B cell (primary cell): ENCODE measurements around the gene WDR12. TPM values are rescaled to one million over a fixed set of nuclear protein-coding genes. Genes with fewer than 3 reads are reported as not detected.

Experiments
- ATAC-seq: fragments of 200-7000 bp; cut with Tn5 transposase; one replicate; pipeline ENCODE4 v1.10.0; 2021; ENCODE audit warnings: low read depth, mild to moderate bottlenecking, moderate number of reproducible peaks, moderate library complexity
- CTCF ChIA-PET: fragments of 350-600 bp; sonication (Branson Sonifier 250); formaldehyde crosslinking; loops from one replicate; lab custom pipeline; 2021; ENCODE audit warnings: antibody characterized with exemption, inconsistent platforms; lab: Charles Lee
- POLR2A ChIA-PET: fragments of 350-600 bp; sonication (Branson Sonifier 250); formaldehyde crosslinking; loops from one replicate; lab custom pipeline; 2021; ENCODE audit warnings: antibody characterized with exemption; lab: Charles Lee
- DNase-seq: peaks from one replicate; pipeline ENCODE4 v3.0.0; 2013
- H2AFZ ChIP-seq: 2 replicates; pipeline ENCODE4 v1.6.1; 2012; ENCODE audit warnings: mild to moderate bottlenecking, low read depth, low read length; ENCODE audit not compliant: insufficient read depth, poor library complexity, severe bottlenecking
- H3K27ac ChIP-seq, 2 donors: 1 replicate in 1 of 2; 2 replicates in 1 of 2; pipeline ENCODE4 v1.5.1; 2012 to 2013; ENCODE audit warnings: low read length in 2 of 2, mild to moderate bottlenecking in 2 of 2, moderate library complexity in 1 of 2
- H3K27me3 ChIP-seq, 4 experiments: fragments of 200-600 bp in 1 of 4; sonication (generic) in 1 of 4; replicated peaks in 1 of 4; 1 replicate in 2 of 4; 2 replicates in 2 of 4; pipeline versions ENCODE4 v1.6.1 to v1.7.0; 2013 to 2016; ENCODE audit warnings: low read length in 3 of 4, mild to moderate bottlenecking in 2 of 4, mixed read lengths in 1 of 4, moderate library complexity in 1 of 4; ENCODE audit not compliant: insufficient read depth in 4 of 4, control insufficient read depth in 3 of 4; ENCODE audit errors: control extremely low read depth in 1 of 4
- H3K36me3 ChIP-seq, 2 experiments: replicated peaks in 1 of 2; 1 replicate in 1 of 2; 2 replicates in 1 of 2; pipeline versions ENCODE4 v1.6.1 to v1.7.1; 2013; ENCODE audit warnings: low read length in 1 of 2; ENCODE audit not compliant: insufficient read depth in 2 of 2, control insufficient read depth in 1 of 2; ENCODE audit errors: control extremely low read depth in 1 of 2, extremely low read depth in 1 of 2
- H3K4me1 ChIP-seq, 2 donors: fragments of 200-600 bp in 1 of 2; sonication (generic) in 1 of 2; 1 replicate in 1 of 2; 2 replicates in 1 of 2; pipeline versions ENCODE4 v1.5.1 to v1.6.1; 2013 to 2017; ENCODE audit warnings: low read length in 2 of 2; ENCODE audit not compliant: control insufficient read depth in 2 of 2, insufficient read depth in 2 of 2
- H3K4me2 ChIP-seq: replicated peaks from 2 replicates; pipeline ENCODE3; 2012; ENCODE audit warnings: mild to moderate bottlenecking, low read depth, low read length; ENCODE audit not compliant: poor library complexity, severe bottlenecking
- H3K4me3 ChIP-seq, 5 experiments: fragments of 200-600 bp in 1 of 5; sonication (generic) in 1 of 5; 1 replicate in 3 of 5; 2 replicates in 2 of 5; pipeline versions ENCODE4 v1.5.1 to v1.7.0; 2011 to 2016; ENCODE audit warnings: low read length in 4 of 5, mild to moderate bottlenecking in 4 of 5, low read depth in 2 of 5, control low read depth in 1 of 5, moderate library complexity in 1 of 5; ENCODE audit not compliant: insufficient read depth in 1 of 5; ENCODE audit errors: control extremely low read depth in 1 of 5, extremely low read depth in 1 of 5
- H3K79me2 ChIP-seq: fragments of 200-600 bp; sonication (generic); one replicate; pipeline ENCODE4 v1.6.0; 2016; ENCODE audit warnings: low read length; ENCODE audit not compliant: control insufficient read depth, insufficient read depth
- H3K9ac ChIP-seq: fragments of 200-600 bp; sonication (generic); 2 replicates; pipeline ENCODE4 v1.6.1; 2017; ENCODE audit warnings: mild to moderate bottlenecking, low read length, moderate library complexity
- H3K9me3 ChIP-seq, 3 donors: one replicate each; pipeline versions ENCODE4 v1.6.1 to v1.7.1; 2013; ENCODE audit warnings: low read length in 2 of 3; ENCODE audit not compliant: control insufficient read depth in 2 of 3, insufficient read depth in 1 of 3; ENCODE audit errors: control extremely low read depth in 1 of 3
- H4K20me1 ChIP-seq: 2 replicates; pipeline ENCODE4 v1.6.0; 2012; ENCODE audit warnings: mild to moderate bottlenecking, low read length; ENCODE audit not compliant: insufficient read depth, control insufficient read depth, poor library complexity, severe bottlenecking
- H3K27ac Mint-ChIP-seq: one replicate; pipeline ENCODE4 v1.8.0; 2021; ENCODE audit warnings: mixed read lengths
- H3K27me3 Mint-ChIP-seq: one replicate; pipeline ENCODE4 v1.8.0; 2021; ENCODE audit warnings: mixed read lengths
- H3K4me1 Mint-ChIP-seq: one replicate; pipeline ENCODE4 v1.8.0; 2021; ENCODE audit warnings: mixed read lengths
- H3K4me3 Mint-ChIP-seq: one replicate; pipeline ENCODE4 v1.8.0; 2021; ENCODE audit warnings: mixed read lengths
- H3K9me3 Mint-ChIP-seq: one replicate; pipeline ENCODE4 v1.8.0; 2022; ENCODE audit warnings: mixed read lengths; ENCODE audit not compliant: insufficient read depth
- CTCF ChIP-seq: fragments of 200-600 bp; IDR thresholded peaks from one replicate; pipeline ENCODE4 v1.8.0; 2022; ENCODE audit warnings: antibody characterized with exemption, mild to moderate bottlenecking
- EZH2 ChIP-seq: IDR thresholded peaks from 2 replicates; pipeline ENCODE4 v1.6.1; 2012; ENCODE audit warnings: borderline replicate concordance, low read depth, mild to moderate bottlenecking, moderate library complexity, low read length; ENCODE audit not compliant: insufficient read depth, poor library complexity, severe bottlenecking
- WGBS: methylation state at CpG from one replicate; pipeline ENCODE4 v1.1.5; 2013; ENCODE audit warnings: missing lambda C conversion rate; ENCODE audit not compliant: insufficient coverage; 5-methylcytosine and 5-hydroxymethylcytosine counted together
- intact Hi-C: fragments of 100-400 bp; cut with micrococcal nuclease; formaldehyde crosslinking; loops from one replicate; pipeline ENCODE4 v1.10.0; 2022
- polyA plus RNA-seq: library from polyadenylated mRNA; depleted of rRNA; stranded (reverse); fragments of >200 nt; gene quantifications from 2 replicates; pipeline ENCODE4 v1.2.3, GENCODE V29; 2012
- total RNA-seq, 2 donors: library from RNA; stranded (reverse); fragments of 120-200 nt in 1 of 2; gene quantifications; 1 replicate in 1 of 2; 2 replicates in 1 of 2; pipeline versions ENCODE4 v1.2.3 to v1.2.4, GENCODE V29; 2013 to 2022

Gene WDR12
- total and polyA plus RNA-seq, 2 donors (not counting 1 experiment from before 2014, with no cell fraction given): 7.1 to 20.8 TPM

- Histone ChIP-seq H3K4me1 (no peaks in the 10 kb centered on the region), H4K20me1 (no peaks in the 10 kb centered on the region), H2AFZ (no peak overlapping the region), H3K36me3 (peaks cover 3 to 5% of the 10 kb centered on the region in 2 experiments), H3K27me3 (no peaks in the 10 kb centered on the region), H3K9ac (no peak overlapping the region), H3K27ac (no peak overlapping the region), H3K9me3 (no peaks in the 10 kb centered on the region), H3K79me2 (no peaks in the 10 kb centered on the region), H3K4me3 (no peak overlapping the region), H3K4me2 (no peak overlapping the region)
- Mint-ChIP-seq H3K4me3 (no peak overlapping the region), H3K27me3 (no peaks in the 10 kb centered on the region), H3K27ac (no peak overlapping the region), H3K9me3 (no peaks in the 10 kb centered on the region), H3K4me1 (no peaks in the 10 kb centered on the region)
- DNase-seq: no peak
- no peak for TF ChIP-seq EZH2
- no peak for TF ChIP-seq CTCF
- no peak for ATAC-seq
- WGBS: no CpG with 5 or more reads among the region's 2 CpGs
- ChIA-PET POLR2A (no interaction called here), CTCF (interaction anchor here (1.0 kb wide), 1 partner anchor 9 kb away, joined by 3 read pairs; no protein-coding TSS in a partner anchor)
- intact Hi-C loops: no loop called here
Measured at GRCh38 chr2:202933958-202934357, 22.5 kb upstream of the WDR12 start.

- Mint-ChIP-seq H3K27ac (no peak overlapping the region), H3K4me1 (no peaks in the 10 kb centered on the region), H3K4me3 (no peak overlapping the region), H3K27me3 (no peaks in the 10 kb centered on the region), H3K9me3 (no peaks in the 10 kb centered on the region)
- Histone ChIP-seq H4K20me1 (no peaks in the 10 kb centered on the region), H3K79me2 (no peaks in the 10 kb centered on the region), H3K27ac (no peak overlapping the region), H3K27me3 (no peaks in the 10 kb centered on the region), H2AFZ (no peak overlapping the region), H3K9ac (no peak overlapping the region), H3K4me2 (no peak overlapping the region), H3K36me3 (peaks cover 0 to 4% of the 10 kb centered on the region in 2 experiments), H3K9me3 (no peaks in the 10 kb centered on the region), H3K4me1 (no peaks in the 10 kb centered on the region), H3K4me3 (no peak overlapping the region)
- intact Hi-C loops: no loop called here
- 100% methylated on average over 5 of the region's 5 CpGs for WGBS
- DNase-seq (no peak), ATAC-seq (no peak)
- CTCF ChIA-PET: interaction anchor here (0.8 to 1.0 kb wide), 2 partner anchors 8 to 9 kb away, joined by 3 read pairs; no protein-coding TSS in a partner anchor
- POLR2A ChIA-PET: no interaction called here
- TF ChIP-seq EZH2 (no peak), CTCF (no peak)
Measured at GRCh38 chr2:202933139-202933510, 21.7 kb upstream of the WDR12 start.
